Natural killer cell (primary cell): ENCODE data around the gene DOK1. TPM values are rescaled to one million over a fixed set of nuclear protein-coding genes. Genes with fewer than 3 reads are reported as not detected.

ENCODE experiments used
- ATAC-seq, 3 donors: fragments of 150-1000 bp in 2 of 3; fragments of 200-7000 bp in 1 of 3; cut with Tn5 transposase; 1 replicate in 1 of 3; 2 replicates in 2 of 3; pipeline ENCODE4 v1.10.0; 2021; ENCODE audit warnings: mild to moderate bottlenecking in 2 of 3, moderate library complexity in 2 of 3
- DNase-seq, 2 donors: peaks; one replicate each; pipeline versions ENCODE4 v3.0.0 to v3.0.0-alpha.2; 2013 to 2021; ENCODE audit warnings: mixed read lengths in 1 of 2
- H3K27ac ChIP-seq: one replicate; pipeline ENCODE4 v1.5.1; 2013; ENCODE audit warnings: mild to moderate bottlenecking, low read length
- H3K27me3 ChIP-seq: one replicate; pipeline ENCODE4 v1.6.1; 2013; ENCODE audit warnings: low read length; ENCODE audit not compliant: control insufficient read depth, insufficient read depth
- H3K36me3 ChIP-seq: one replicate; pipeline ENCODE4 v1.6.1; 2013; ENCODE audit warnings: low read length; ENCODE audit not compliant: control insufficient read depth, insufficient read depth
- H3K4me1 ChIP-seq: one replicate; pipeline ENCODE4 v1.6.1; 2013; ENCODE audit warnings: low read length; ENCODE audit not compliant: control insufficient read depth, insufficient read depth
- H3K4me3 ChIP-seq: one replicate; pipeline ENCODE4 v1.5.1; 2013; ENCODE audit warnings: low read length
- H3K9me3 ChIP-seq: one replicate; pipeline ENCODE4 v1.6.1; 2013; ENCODE audit warnings: low read length; ENCODE audit not compliant: control insufficient read depth, insufficient read depth
- H3K27ac Mint-ChIP-seq, 2 donors: one replicate each; pipeline ENCODE4 v1.8.0; 2022; ENCODE audit warnings: mild to moderate bottlenecking in 2 of 2, mixed read lengths in 2 of 2, moderate library complexity in 1 of 2
- H3K27me3 Mint-ChIP-seq, 2 donors: one replicate each; pipeline ENCODE4 v1.8.0; 2022; ENCODE audit warnings: low read depth in 2 of 2, mixed read lengths in 2 of 2
- H3K36me3 Mint-ChIP-seq: one replicate; pipeline ENCODE4 v1.8.0; 2022; ENCODE audit warnings: mixed read lengths
- H3K4me1 Mint-ChIP-seq, 2 donors: one replicate each; pipeline ENCODE4 v1.8.0; 2022; ENCODE audit warnings: mixed read lengths in 2 of 2
- H3K4me3 Mint-ChIP-seq: one replicate; pipeline ENCODE4 v1.8.0; 2022; ENCODE audit warnings: mild to moderate bottlenecking, moderate library complexity, mixed read lengths
- H3K9me3 Mint-ChIP-seq, 2 donors: one replicate each; pipeline ENCODE4 v1.8.0; 2022; ENCODE audit warnings: mixed read lengths in 2 of 2
- WGBS: methylation state at CpG from one replicate; pipeline ENCODE4 v1.1.7; 2013; ENCODE audit warnings: missing lambda C conversion rate; ENCODE audit not compliant: insufficient coverage; 5-methylcytosine and 5-hydroxymethylcytosine counted together
- intact Hi-C: fragments of 100-400 bp; cut with micrococcal nuclease; formaldehyde crosslinking; loops from one replicate; pipeline ENCODE4 v1.14.2; 2022
- total RNA-seq, 4 donors: library from RNA; stranded (reverse); fragments of 120-200 nt in 1 of 4; gene quantifications; one replicate each; pipeline versions ENCODE4 v1.2.3 to v1.2.4, GENCODE V29; 2013 to 2022
- TF ChIP-seq, protein P1 (sequence below): fragments of 200-600 bp; IDR thresholded peaks from one replicate; pipeline ENCODE4 v1.8.0; 2022; ENCODE audit warnings: antibody characterized with exemption

Gene DOK1
- total RNA-seq, 3 donors from 2014 or later (not counting 1 experiment from before 2014, with no cell fraction given) = 17.4 to 24.9 (median 23.9) TPM

DNA sequence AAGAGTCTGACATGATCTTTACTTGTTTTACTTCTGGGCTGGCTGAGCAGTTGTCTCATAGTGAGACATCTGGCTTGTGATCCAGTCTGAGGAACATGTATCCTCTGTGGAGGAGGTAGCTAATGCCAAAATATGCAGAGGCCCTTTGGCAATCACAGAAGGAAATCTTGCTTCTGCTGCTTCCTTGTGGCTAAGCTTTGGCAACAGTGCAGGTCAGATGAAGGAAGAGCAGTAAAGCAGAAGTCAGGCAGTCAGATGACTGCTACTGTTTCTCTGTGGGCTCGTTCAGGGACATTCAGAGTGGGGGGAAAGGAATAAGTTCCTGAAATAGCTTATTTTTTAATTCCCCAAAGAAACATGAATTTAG, 22.3 kb downstream of the DOK1 start:
- no CpG with 5 or more reads among the region's 1 CpG for WGBS

DNA sequence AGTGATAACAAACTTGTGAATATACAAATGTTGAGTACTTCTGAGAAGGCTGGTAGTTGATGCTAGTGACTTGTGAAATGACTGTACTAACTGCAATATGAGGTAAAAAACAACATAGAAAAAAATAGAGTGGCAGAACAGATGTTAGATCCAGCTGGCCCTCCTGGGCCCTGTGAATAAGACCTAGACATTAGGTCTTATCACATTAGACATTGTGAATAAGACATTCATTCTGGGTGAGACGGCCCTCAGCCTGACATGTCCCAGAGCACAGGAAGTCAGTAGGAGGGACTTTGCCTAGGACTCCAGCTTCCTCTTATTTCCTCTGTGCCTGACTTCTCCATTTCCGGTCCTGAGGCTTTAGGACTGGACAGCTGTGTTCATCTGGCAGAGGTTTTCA, 22.9 kb downstream of the DOK1 start:
- Histone ChIP-seq H3K27ac (no peak overlapping the region), H3K36me3 (no peaks in the 10 kb centered on the region), H3K27me3 (no peaks in the 10 kb centered on the region), H3K4me1 (no peaks in the 10 kb centered on the region), H3K4me3 (no peak overlapping the region), H3K9me3 (no peaks in the 10 kb centered on the region)
- peaks cover 10 to 16% of the 10 kb centered on the region in 2 donors for H3K27me3 Mint-ChIP-seq
- H3K27ac Mint-ChIP-seq = no peak overlapping the region
- ATAC-seq = no peak
- H3K36me3 Mint-ChIP-seq = no peaks in the 10 kb centered on the region
- DNase-seq = no peak
- 19% methylated on average over 2 of the region's 2 CpGs for WGBS
- TF ChIP-seq, protein P1, sequence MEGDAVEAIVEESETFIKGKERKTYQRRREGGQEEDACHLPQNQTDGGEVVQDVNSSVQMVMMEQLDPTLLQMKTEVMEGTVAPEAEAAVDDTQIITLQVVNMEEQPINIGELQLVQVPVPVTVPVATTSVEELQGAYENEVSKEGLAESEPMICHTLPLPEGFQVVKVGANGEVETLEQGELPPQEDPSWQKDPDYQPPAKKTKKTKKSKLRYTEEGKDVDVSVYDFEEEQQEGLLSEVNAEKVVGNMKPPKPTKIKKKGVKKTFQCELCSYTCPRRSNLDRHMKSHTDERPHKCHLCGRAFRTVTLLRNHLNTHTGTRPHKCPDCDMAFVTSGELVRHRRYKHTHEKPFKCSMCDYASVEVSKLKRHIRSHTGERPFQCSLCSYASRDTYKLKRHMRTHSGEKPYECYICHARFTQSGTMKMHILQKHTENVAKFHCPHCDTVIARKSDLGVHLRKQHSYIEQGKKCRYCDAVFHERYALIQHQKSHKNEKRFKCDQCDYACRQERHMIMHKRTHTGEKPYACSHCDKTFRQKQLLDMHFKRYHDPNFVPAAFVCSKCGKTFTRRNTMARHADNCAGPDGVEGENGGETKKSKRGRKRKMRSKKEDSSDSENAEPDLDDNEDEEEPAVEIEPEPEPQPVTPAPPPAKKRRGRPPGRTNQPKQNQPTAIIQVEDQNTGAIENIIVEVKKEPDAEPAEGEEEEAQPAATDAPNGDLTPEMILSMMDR = no peak
- H3K9me3 Mint-ChIP-seq = no peaks in the 10 kb centered on the region
- no peak overlapping the region for H3K4me3 Mint-ChIP-seq
- intact Hi-C loops = no loop called here
- peaks cover 13 to 15% of the 10 kb centered on the region in 2 donors for H3K4me1 Mint-ChIP-seq

More for the DNA sequence above, 22.3 kb downstream of the DOK1 start:
- peaks cover 13 to 15% of the 10 kb centered on the region in 2 donors for H3K4me1 Mint-ChIP-seq
- intact Hi-C loops = no loop called here
- no peaks in the 10 kb centered on the region for H3K27me3 ChIP-seq
- H3K4me1 ChIP-seq = no peaks in the 10 kb centered on the region
- H3K9me3 ChIP-seq = no peaks in the 10 kb centered on the region
- no peak overlapping the region for H3K27ac Mint-ChIP-seq
- H3K27me3 Mint-ChIP-seq = peaks cover 10 to 11% of the 10 kb centered on the region in 2 donors
- H3K27ac ChIP-seq = no peak overlapping the region
- no peak overlapping the region for H3K4me3 ChIP-seq
- H3K4me3 Mint-ChIP-seq = no peak overlapping the region
- ATAC-seq (peak in 1 of 3 donors; percentile 54), DNase-seq (no peak)
- TF ChIP-seq, protein P1 = no peak
- H3K36me3 ChIP-seq = no peaks in the 10 kb centered on the region
- no peaks in the 10 kb centered on the region for H3K9me3 Mint-ChIP-seq
- no peaks in the 10 kb centered on the region for H3K36me3 Mint-ChIP-seq

DNA sequence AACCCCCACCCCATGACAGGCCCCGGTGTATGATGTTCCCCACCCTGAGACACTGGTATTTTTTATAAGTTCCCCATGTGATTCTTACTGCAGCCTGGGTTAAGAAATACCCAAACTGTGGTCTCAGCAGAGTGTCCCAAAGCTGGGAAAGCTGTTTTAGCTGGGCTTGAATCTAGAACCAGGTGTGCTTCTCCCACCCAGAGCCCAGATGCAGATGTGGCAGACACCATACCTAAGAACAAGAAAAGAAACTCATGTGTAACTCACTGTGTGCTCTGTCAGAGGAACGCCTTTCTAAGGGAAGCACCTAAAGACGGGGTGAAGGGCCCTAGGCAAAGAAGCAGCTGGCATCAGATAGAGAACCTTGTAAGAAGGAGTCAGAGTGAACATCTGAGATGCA, 23.9 kb downstream of the DOK1 start:
- Mint-ChIP-seq H3K36me3 (no peaks in the 10 kb centered on the region), H3K4me3 (no peak overlapping the region), H3K27me3 (peaks cover 10 to 16% of the 10 kb centered on the region in 2 donors), H3K4me1 (peaks cover 13 to 15% of the 10 kb centered on the region in 2 donors), H3K27ac (no peak overlapping the region), H3K9me3 (no peaks in the 10 kb centered on the region)
- DNase-seq (no peak), ATAC-seq (no peak)
- WGBS = 75% methylated on average over 3 of the region's 3 CpGs
- intact Hi-C loops = no loop called here
- TF ChIP-seq, protein P1 = no peak
- Histone ChIP-seq H3K4me3 (no peak overlapping the region), H3K27me3 (no peaks in the 10 kb centered on the region), H3K4me1 (no peaks in the 10 kb centered on the region), H3K9me3 (no peaks in the 10 kb centered on the region), H3K36me3 (no peaks in the 10 kb centered on the region), H3K27ac (no peak overlapping the region)

DNA sequence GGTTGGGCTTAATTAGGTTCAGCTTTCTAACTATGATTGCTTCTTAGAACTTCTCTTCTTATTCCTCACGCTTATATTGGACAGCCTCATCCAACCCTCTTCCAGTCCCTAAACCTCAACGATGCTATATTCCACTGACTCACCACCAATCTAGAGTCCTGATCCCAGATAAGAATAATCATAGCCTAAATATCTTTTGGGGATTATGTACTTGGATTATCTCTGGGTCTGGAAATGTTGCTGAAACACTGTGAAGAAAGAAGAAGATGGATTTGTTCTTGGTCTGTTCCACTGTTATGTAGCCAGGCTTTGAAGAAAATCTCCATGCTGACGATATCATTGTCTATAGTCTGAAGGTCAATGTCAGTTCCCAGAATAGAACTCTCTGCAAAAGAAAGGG, 26.9 kb downstream of the DOK1 start:
- Mint-ChIP-seq H3K4me1 (no peaks in the 10 kb centered on the region), H3K27ac (no peak overlapping the region), H3K27me3 (peaks cover 6 to 16% of the 10 kb centered on the region in 2 donors), H3K36me3 (no peaks in the 10 kb centered on the region), H3K9me3 (no peaks in the 10 kb centered on the region), H3K4me3 (no peak overlapping the region)
- ATAC-seq = no peak
- TF ChIP-seq, protein P1 = no peak
- Histone ChIP-seq H3K4me3 (no peak overlapping the region), H3K4me1 (no peaks in the 10 kb centered on the region), H3K36me3 (no peaks in the 10 kb centered on the region), H3K9me3 (no peaks in the 10 kb centered on the region), H3K27ac (no peak overlapping the region), H3K27me3 (no peaks in the 10 kb centered on the region)
- WGBS = 90% methylated on average over 3 of the region's 3 CpGs
- DNase-seq = no peak
- intact Hi-C loops = no loop called here
